ENCODE measurements around the gene PAK6.

GRCh38 chr15:40289140-40289775 is 50.4 kb downstream of the PAK6 start:
- no peak for TF ChIP-seq POLR2A (IDR thresholded peaks at IDR 0.05; ENCODE audit: low read length)
- no peak for TF ChIP-seq GATA1 (IDR thresholded peaks at IDR 0.05; ENCODE audit: low read depth, low read length)

Measured in erythroblast (primary cell).